Measurements from ENCODE around the gene MCOLN3. TPM values are rescaled to one million over a fixed set of nuclear protein-coding genes. Genes with fewer than 3 reads are reported as not detected.

MCOLN3 gene
- total RNA-seq, 1 experiment from 2014 or later: 10.1 TPM

- no peak overlapping the region for H2AFZ ChIP-seq
Measured at GRCh38 chr1:85033221-85033620, 15.1 kb downstream of the MCOLN3 start.

DNA sequence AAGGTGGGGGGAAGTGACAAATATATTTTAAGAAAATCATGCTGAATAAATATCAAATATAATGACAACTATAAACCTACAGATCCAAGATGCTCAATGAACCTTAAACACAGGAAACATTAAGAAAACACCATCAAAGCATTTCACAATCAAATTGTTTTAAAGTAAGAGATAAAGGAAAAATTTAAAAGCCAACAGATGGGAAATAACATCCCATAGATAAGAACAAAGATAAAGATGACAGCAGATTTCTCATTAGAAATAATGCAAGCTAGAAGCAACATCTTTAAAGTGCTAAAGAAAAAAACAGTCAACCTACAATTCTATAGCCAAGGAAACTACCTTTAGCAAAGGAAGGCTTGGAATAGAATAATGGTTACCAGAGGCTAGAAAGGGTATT is 17.8 kb downstream of the MCOLN3 start:
- H3K4me2 ChIP-seq: no peak overlapping the region
- H2AFZ ChIP-seq: no peak overlapping the region
- H4K20me1 ChIP-seq (ENCODE audit: insufficient read depth): no peaks in the 10 kb centered on the region
- H3K4me1 ChIP-seq (replicated peaks; ENCODE audit: insufficient read depth): no peaks in the 10 kb centered on the region
- no peaks in the 10 kb centered on the region for H3K27me3 ChIP-seq (ENCODE audit: insufficient read depth, low read depth)
- no peaks in the 10 kb centered on the region for H3K9me3 ChIP-seq (ENCODE audit: insufficient read depth, low read depth)
- no peak for TF ChIP-seq CTCF (conservative IDR thresholded peaks at IDR 0.05)
- TF ChIP-seq EZH2 (IDR thresholded peaks at IDR 0.05; ENCODE audit: low read depth): no peak
- DNase-seq: no peak
- no peaks in the 10 kb centered on the region for H3K36me3 ChIP-seq (ENCODE audit: low read depth)
- POLR2A ChIA-PET (ENCODE audit: unreplicated experiment): no interaction called here
- no peaks in the 10 kb centered on the region for H3K9me2 ChIP-seq (ENCODE audit: insufficient read depth)
- H3F3A ChIP-seq (ENCODE audit: insufficient read depth, low read depth): no peaks in the 10 kb centered on the region
- no peak overlapping the region for H3K4me3 ChIP-seq
- intact Hi-C loops (cut with micrococcal nuclease; ENCODE audit: unreplicated experiment): no loop called here
- H3K79me2 ChIP-seq (ENCODE audit: low read depth): no peaks in the 10 kb centered on the region
- H3K27ac ChIP-seq: no peak overlapping the region
- BruUV-seq (replicated peaks): no TSS peak
- CTCF ChIA-PET: interaction anchor here (0.7 kb wide), 1 partner anchor 19 kb away, joined by 8 read pairs; no protein-coding TSS in a partner anchor

More at GRCh38 chr1:85033221-85033620, 15.1 kb downstream of the MCOLN3 start:
- Histone ChIP-seq H3K36me3 (ENCODE audit: low read depth) (no peaks in the 10 kb centered on the region), H3K4me2 (no peak overlapping the region), H3K27me3 (ENCODE audit: insufficient read depth, low read depth) (no peaks in the 10 kb centered on the region), H3K4me1 (replicated peaks; ENCODE audit: insufficient read depth) (no peaks in the 10 kb centered on the region), H3K9me2 (ENCODE audit: insufficient read depth) (no peaks in the 10 kb centered on the region), H3K27ac (no peak overlapping the region), H3K79me2 (ENCODE audit: low read depth) (no peaks in the 10 kb centered on the region), H3F3A (ENCODE audit: insufficient read depth, low read depth) (no peaks in the 10 kb centered on the region), H3K9me3 (ENCODE audit: insufficient read depth, low read depth) (no peaks in the 10 kb centered on the region), H3K4me3 (no peak overlapping the region), H4K20me1 (ENCODE audit: insufficient read depth) (no peaks in the 10 kb centered on the region)
- POLR2A ChIA-PET (ENCODE audit: unreplicated experiment): interaction anchor here (0.6 kb wide), 1 partner anchor 404 kb away, joined by 4 read pairs; no protein-coding TSS in a partner anchor
- TF ChIP-seq CTCF (conservative IDR thresholded peaks at IDR 0.05) (no peak), EZH2 (IDR thresholded peaks at IDR 0.05; ENCODE audit: low read depth) (no peak)
- no peak for DNase-seq
- intact Hi-C loops (cut with micrococcal nuclease; ENCODE audit: unreplicated experiment): no loop called here
- no TSS peak for BruUV-seq (replicated peaks)
- CTCF ChIA-PET: no interaction called here

- no peak for DNase-seq
- H3K4me1 ChIP-seq (replicated peaks; ENCODE audit: insufficient read depth): no peaks in the 10 kb centered on the region
- no peaks in the 10 kb centered on the region for H3K9me3 ChIP-seq (ENCODE audit: insufficient read depth, low read depth)
- TF ChIP-seq CTCF (conservative IDR thresholded peaks at IDR 0.05) (no peak), EZH2 (IDR thresholded peaks at IDR 0.05; ENCODE audit: low read depth) (no peak)
- no peaks in the 10 kb centered on the region for H3K36me3 ChIP-seq (ENCODE audit: low read depth)
- no TSS peak for BruUV-seq (replicated peaks)
- no peaks in the 10 kb centered on the region for H3K27me3 ChIP-seq (ENCODE audit: insufficient read depth, low read depth)
- no peak overlapping the region for H2AFZ ChIP-seq
- H3K9me2 ChIP-seq (ENCODE audit: insufficient read depth): no peaks in the 10 kb centered on the region
- POLR2A ChIA-PET (ENCODE audit: unreplicated experiment): no interaction called here
- no peak overlapping the region for H3K27ac ChIP-seq
- H3K79me2 ChIP-seq (ENCODE audit: low read depth): no peaks in the 10 kb centered on the region
- CTCF ChIA-PET: no interaction called here
- no peak overlapping the region for H3K4me2 ChIP-seq
- intact Hi-C loops (cut with micrococcal nuclease; ENCODE audit: unreplicated experiment): no loop called here
- no peak overlapping the region for H3K4me3 ChIP-seq
- no peaks in the 10 kb centered on the region for H3F3A ChIP-seq (ENCODE audit: insufficient read depth, low read depth)
- H4K20me1 ChIP-seq (ENCODE audit: insufficient read depth): no peaks in the 10 kb centered on the region
Measured at GRCh38 chr1:85028151-85028550, 20.1 kb downstream of the MCOLN3 start.

Data from PC-9 (cell line).